HL-60 (cell line): ENCODE measurements around the gene P3H3.

ENCODE experiments used
- DNase-seq, 2 experiments: peaks; one replicate each; pipeline ENCODE4 v3.0.0-alpha.2; 2010 to 2020; ENCODE audit warnings: low read depth in 1 of 2, low spot score in 1 of 2
- H3K27ac ChIP-seq: fragments of 250-450 bp; sonication (Bioruptor Pico); replicated peaks from 2 replicates; pipeline ENCODE4 v1.5.1; 2020; ENCODE audit warnings: mild to moderate bottlenecking, moderate library complexity
- H3K27me3 ChIP-seq: fragments of 250-450 bp; sonication (Bioruptor Pico); 2 replicates; pipeline ENCODE4 v1.5.1; 2021; ENCODE audit warnings: mild to moderate bottlenecking, moderate library complexity; ENCODE audit not compliant: insufficient read depth, poor library complexity, severe bottlenecking
- H3K4me3 ChIP-seq: replicated peaks from 2 replicates; pipeline ENCODE4 v1.5.1; 2011; ENCODE audit warnings: mild to moderate bottlenecking, control low read depth, low read length; ENCODE audit not compliant: insufficient read depth
- CTCF ChIP-seq: IDR thresholded peaks from one replicate; pipeline ENCODE4 v1.5.1; 2011; ENCODE audit warnings: low read length, control low read depth, inconsistent platforms; ENCODE audit not compliant: insufficient read depth
- GABPA ChIP-seq: IDR thresholded peaks from 2 replicates; pipeline ENCODE4 v1.6.1; 2012; ENCODE audit warnings: low read depth
- POLR2AphosphoS5 ChIP-seq: IDR thresholded peaks from 2 replicates; pipeline ENCODE4 v1.6.1; 2012; ENCODE audit warnings: low read depth
- REST ChIP-seq: IDR thresholded peaks from 2 replicates; pipeline ENCODE4 v1.6.1; 2012; ENCODE audit warnings: low read depth; ENCODE audit not compliant: insufficient replicate concordance
- SPI1 ChIP-seq: IDR thresholded peaks from 2 replicates; pipeline ENCODE4 v1.6.1; 2012; ENCODE audit warnings: low read depth, mild to moderate bottlenecking, borderline replicate concordance

P3H3 gene

GRCh38 chr12:6832125-6832524 is 3.9 kb downstream of the P3H3 start:
- Histone ChIP-seq H3K27ac (no peak overlapping the region), H3K27me3 (peaks cover 17% of the 10 kb centered on the region), H3K4me3 (no peak overlapping the region)
- no peak for TF ChIP-seq CTCF
- TF ChIP-seq POLR2AphosphoS5 = no peak
- no peak for TF ChIP-seq SPI1
- no peak for TF ChIP-seq REST
- DNase-seq = no peak

- Histone ChIP-seq H3K27me3 (peaks cover 12% of the 10 kb centered on the region), H3K4me3 (no peak overlapping the region), H3K27ac (no peak overlapping the region)
- TF ChIP-seq GABPA (no peak), POLR2AphosphoS5 (no peak), CTCF (no peak), REST (no peak), SPI1 (no peak)
- no peak for DNase-seq
These were observed 5.1 kb downstream of the P3H3 start for GRCh38 chr12:6833189-6833890.

- TF ChIP-seq GABPA (no peak), REST (no peak), SPI1 (no peak), CTCF (no peak), POLR2AphosphoS5 (no peak)
- H3K27ac ChIP-seq = no peak overlapping the region
- no peak for DNase-seq
- H3K4me3 ChIP-seq = no peak overlapping the region
- H3K27me3 ChIP-seq = peaks cover 7% of the 10 kb centered on the region
These were observed 6.0 kb downstream of the P3H3 start for GRCh38 chr12:6834254-6834653.
